Astrocyte of the spinal cord (primary cell): ENCODE results near the gene CBX4.

Experiments
- DNase-seq: peaks from one replicate; pipeline ENCODE4 v3.0.0; 2011; ENCODE audit warnings: low read depth, low spot score
- H3K4me3 ChIP-seq: 2 replicates; pipeline ENCODE4 v1.5.1; 2011; ENCODE audit warnings: low read depth, mild to moderate bottlenecking, low read length, moderate library complexity
- in situ Hi-C: cut with HindIII; loops from 2 replicates; pipeline ENCODE4 v1.10.0; 2017; ENCODE audit warnings: low sequenced_read_pairs
- TF ChIP-seq, protein P1 (sequence below): IDR thresholded peaks from 2 replicates; pipeline ENCODE4 v1.5.1; 2012; ENCODE audit warnings: low read depth, mild to moderate bottlenecking, low read length, inconsistent platforms

CBX4 gene

DNA sequence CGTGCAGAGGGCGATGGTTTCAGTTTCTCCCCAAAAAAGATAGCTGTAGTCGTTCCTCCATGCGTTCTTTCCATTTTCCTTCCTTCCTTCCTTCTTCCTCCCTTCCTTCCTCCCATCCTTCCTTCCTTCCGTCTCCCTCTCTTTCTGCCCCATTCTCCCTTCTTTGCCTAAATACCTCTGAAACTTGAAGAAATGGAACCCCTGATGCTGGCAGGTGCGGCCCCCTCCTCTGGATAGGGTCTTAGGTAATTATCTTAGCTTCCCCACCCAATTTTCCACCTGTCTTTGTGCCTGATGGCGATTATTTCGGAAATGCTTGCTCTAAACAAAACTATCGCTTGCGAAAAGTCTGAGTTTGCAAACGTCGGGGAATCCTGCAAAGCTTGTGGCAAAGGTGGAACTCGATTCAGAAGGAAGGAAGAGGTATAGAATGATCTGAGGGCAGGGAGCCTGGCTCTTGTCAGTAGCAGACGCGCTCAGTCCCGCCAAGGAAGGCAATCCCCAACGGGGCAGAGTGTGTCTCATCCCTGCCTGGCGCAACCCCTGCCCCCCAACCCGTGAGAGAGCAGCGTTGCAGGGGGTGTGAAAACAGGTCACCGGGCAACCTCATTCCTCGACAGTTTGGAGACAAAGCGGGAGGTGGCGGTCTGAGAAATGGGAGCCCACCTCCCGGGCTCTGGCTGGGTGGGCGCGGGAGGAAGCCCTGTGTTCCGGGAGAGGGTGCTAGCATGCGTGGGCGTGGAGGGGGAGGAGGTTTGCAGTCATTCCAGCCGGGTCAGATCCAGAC is 39.5 kb downstream of the CBX4 start:
- TF ChIP-seq, protein P1, sequence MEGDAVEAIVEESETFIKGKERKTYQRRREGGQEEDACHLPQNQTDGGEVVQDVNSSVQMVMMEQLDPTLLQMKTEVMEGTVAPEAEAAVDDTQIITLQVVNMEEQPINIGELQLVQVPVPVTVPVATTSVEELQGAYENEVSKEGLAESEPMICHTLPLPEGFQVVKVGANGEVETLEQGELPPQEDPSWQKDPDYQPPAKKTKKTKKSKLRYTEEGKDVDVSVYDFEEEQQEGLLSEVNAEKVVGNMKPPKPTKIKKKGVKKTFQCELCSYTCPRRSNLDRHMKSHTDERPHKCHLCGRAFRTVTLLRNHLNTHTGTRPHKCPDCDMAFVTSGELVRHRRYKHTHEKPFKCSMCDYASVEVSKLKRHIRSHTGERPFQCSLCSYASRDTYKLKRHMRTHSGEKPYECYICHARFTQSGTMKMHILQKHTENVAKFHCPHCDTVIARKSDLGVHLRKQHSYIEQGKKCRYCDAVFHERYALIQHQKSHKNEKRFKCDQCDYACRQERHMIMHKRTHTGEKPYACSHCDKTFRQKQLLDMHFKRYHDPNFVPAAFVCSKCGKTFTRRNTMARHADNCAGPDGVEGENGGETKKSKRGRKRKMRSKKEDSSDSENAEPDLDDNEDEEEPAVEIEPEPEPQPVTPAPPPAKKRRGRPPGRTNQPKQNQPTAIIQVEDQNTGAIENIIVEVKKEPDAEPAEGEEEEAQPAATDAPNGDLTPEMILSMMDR: no peak
- no peak for DNase-seq
- H3K4me3 ChIP-seq: no peak overlapping the region
- in situ Hi-C loops: loop anchor here (25.0 kb wide), 1 partner anchor 188 kb away; no protein-coding TSS in a partner anchor

GRCh38 chr17:79799174-79799537 is 40.1 kb downstream of the CBX4 start:
- in situ Hi-C loops: loop anchor here (25.0 kb wide), 1 partner anchor 188 kb away; no protein-coding TSS in a partner anchor
- DNase-seq: no peak
- TF ChIP-seq, protein P1: no peak
- no peak overlapping the region for H3K4me3 ChIP-seq

DNA sequence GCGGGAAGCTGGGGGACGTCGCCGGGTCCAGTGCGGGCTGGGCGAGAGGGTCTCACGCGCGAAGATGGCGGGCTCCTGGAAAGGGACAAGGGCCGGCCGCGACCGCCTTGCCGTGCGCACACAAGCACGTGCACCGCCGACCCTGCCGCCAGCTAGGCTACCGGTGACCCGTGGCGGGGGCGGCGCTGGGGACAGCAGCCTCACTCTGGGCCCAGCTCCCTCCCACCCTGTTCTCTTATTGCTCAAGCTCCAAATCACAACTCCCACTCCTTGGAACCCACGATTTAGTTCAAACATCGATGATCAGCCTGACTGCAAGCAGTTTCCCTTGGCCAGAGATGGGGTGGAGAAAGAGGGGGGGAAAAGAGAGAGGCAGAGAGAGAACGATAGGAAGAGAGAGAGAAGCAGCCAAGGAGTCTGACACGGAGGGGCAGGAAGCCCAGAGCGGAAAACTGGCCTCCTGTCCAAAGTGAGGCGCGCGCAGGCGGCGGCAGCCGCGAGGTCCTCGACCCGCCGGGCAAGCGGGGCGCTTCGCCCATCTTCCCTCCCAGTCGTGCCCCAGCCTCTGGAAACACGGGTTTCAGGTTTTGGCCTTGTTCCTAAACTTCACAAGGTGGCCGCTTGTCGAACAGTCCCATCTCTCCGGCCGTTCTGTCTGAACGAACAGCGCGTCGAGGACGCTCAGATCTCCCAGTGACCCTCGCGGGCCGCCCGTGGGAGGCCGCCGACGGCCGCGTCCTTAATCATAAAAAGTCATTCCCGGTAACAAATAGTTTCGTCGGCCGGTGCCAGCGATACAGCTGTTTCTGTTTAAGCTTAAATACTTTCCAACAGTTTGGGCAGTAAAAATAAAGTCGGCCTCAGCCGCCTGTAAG is 40.7 kb downstream of the CBX4 start:
- TF ChIP-seq, protein P1: no peak
- in situ Hi-C loops: loop anchor here (25.0 kb wide), 1 partner anchor 189 kb away; no protein-coding TSS in a partner anchor
- H3K4me3 ChIP-seq: no peak overlapping the region
- DNase-seq: no peak

GRCh38 chr17:79797492-79798298 is 41.5 kb downstream of the CBX4 start:
- in situ Hi-C loops: loop anchor here (25.0 kb wide), 1 partner anchor 190 kb away; no protein-coding TSS in a partner anchor
- TF ChIP-seq, protein P1: no peak
- no peak for DNase-seq
- H3K4me3 ChIP-seq: peak overlapping the region; percentile 43

- TF ChIP-seq, protein P1: no peak
- peak within 1 kb of the TSS; percentile 72 for H3K4me3 ChIP-seq
- in situ Hi-C loops: loop anchor here (25.0 kb wide), 1 partner anchor 190 kb away; no protein-coding TSS in a partner anchor
- peak; percentile 100 for DNase-seq
Observed at GRCh38 chr17:79796763-79797491, 42.3 kb downstream of the CBX4 start, which contains the start of gene CBX8. Gene CBX8, minus strand, starts transcription at chr17:79797077. Its CDS starts 79 bp downstream, at chr17:79796998.
